ENCODE data around the gene DPP10.
"Not testable (repeated sequence)": the region's sequence is repeated elsewhere in the genome, so short reads cannot be mapped to it uniquely, and the experiment has no call there.

DPP10 gene

GRCh38 chr2:114968748-114969400 lies 526.4 kb downstream of the DPP10 start:
- Histone ChIP-seq H3K4me1 (ENCODE audit: control insufficient read depth, insufficient read depth, low read length) (no peaks in the 10 kb centered on the region), H3K27ac (ENCODE audit: extremely low read depth, low read depth, low read length) (no peak overlapping the region), H3K4me3 (ENCODE audit: low read depth, low read length) (no peak overlapping the region), H3K9me3 (ENCODE audit: control insufficient read depth, insufficient read depth, low read depth, low read length) (no peaks in the 10 kb centered on the region), H3K36me3 (ENCODE audit: control insufficient read depth in 2 of 2, insufficient read depth in 1 of 2, low read length in 2 of 2) (no peaks in the 10 kb centered on the region)
- TF ChIP-seq ZNF843 (tag by site-specific recombination; IDR thresholded peaks at IDR 0.05) (no peak), BCL11A (tag by site-specific recombination; IDR thresholded peaks at IDR 0.05; ENCODE audit: low read depth) (no peak), ZNF362 (tag by site-specific recombination; IDR thresholded peaks at IDR 0.05) (no peak), ZEB2 (tag by site-specific recombination; IDR thresholded peaks at IDR 0.05) (no peak)
- TF ChIP-seq, protein P1, sequence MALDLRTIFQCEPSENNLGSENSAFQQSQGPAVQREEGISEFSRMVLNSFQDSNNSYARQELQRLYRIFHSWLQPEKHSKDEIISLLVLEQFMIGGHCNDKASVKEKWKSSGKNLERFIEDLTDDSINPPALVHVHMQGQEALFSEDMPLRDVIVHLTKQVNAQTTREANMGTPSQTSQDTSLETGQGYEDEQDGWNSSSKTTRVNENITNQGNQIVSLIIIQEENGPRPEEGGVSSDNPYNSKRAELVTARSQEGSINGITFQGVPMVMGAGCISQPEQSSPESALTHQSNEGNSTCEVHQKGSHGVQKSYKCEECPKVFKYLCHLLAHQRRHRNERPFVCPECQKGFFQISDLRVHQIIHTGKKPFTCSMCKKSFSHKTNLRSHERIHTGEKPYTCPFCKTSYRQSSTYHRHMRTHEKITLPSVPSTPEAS (tag by site-specific recombination; IDR thresholded peaks at IDR 0.05): no peak
- TF ChIP-seq, protein P2, sequence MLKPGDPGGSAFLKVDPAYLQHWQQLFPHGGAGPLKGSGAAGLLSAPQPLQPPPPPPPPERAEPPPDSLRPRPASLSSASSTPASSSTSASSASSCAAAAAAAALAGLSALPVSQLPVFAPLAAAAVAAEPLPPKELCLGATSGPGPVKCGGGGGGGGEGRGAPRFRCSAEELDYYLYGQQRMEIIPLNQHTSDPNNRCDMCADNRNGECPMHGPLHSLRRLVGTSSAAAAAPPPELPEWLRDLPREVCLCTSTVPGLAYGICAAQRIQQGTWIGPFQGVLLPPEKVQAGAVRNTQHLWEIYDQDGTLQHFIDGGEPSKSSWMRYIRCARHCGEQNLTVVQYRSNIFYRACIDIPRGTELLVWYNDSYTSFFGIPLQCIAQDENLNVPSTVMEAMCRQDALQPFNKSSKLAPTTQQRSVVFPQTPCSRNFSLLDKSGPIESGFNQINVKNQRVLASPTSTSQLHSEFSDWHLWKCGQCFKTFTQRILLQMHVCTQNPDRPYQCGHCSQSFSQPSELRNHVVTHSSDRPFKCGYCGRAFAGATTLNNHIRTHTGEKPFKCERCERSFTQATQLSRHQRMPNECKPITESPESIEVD (tag by site-specific recombination; IDR thresholded peaks at IDR 0.05): no peak
- ChIA-PET CTCF (interaction anchor here (0.7 kb wide), 1 partner anchor 156 kb away, joined by 3 read pairs; no protein-coding TSS in a partner anchor), POLR2A (no interaction called here)

GRCh38 chr2:115004321-115004720 lies 561.9 kb downstream of the DPP10 start:
- H3K36me3 ChIP-seq (ENCODE audit: control insufficient read depth in 2 of 2, insufficient read depth in 1 of 2, low read length in 2 of 2): not testable (repeated sequence)

DNA sequence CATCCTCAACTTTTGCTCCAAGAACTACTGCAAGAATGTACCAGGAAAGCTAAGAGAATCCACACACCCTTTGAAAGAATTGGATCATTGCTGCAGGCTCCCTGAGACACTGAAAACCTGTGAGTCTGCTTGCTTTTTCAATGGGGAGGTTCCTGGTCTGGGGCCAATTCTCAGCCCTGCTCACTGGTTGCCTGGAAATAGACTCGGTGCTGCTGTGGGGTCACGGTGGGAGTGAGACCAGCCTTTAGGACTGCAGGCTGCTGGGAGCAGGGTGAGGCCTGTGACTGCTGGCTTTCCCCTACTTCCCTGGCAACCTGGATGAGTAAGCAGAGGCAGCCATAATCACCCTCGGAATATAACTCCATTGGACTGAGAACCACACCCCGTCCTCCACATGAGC lies 569.3 kb downstream of the DPP10 start:
- Histone ChIP-seq H3K27ac (ENCODE audit: extremely low read depth, low read depth, low read length) (no peak overlapping the region), H3K36me3 (ENCODE audit: control insufficient read depth in 2 of 2, insufficient read depth in 1 of 2, low read length in 2 of 2) (no peaks in the 10 kb centered on the region), H3K4me1 (ENCODE audit: control insufficient read depth, insufficient read depth, low read length) (no peaks in the 10 kb centered on the region), H3K9me3 (ENCODE audit: control insufficient read depth, insufficient read depth, low read depth, low read length) (no peaks in the 10 kb centered on the region), H3K4me3 (ENCODE audit: low read depth, low read length) (no peak overlapping the region)
- POLR2A ChIA-PET: no interaction called here
- CTCF ChIA-PET: no interaction called here
- TF ChIP-seq ZXDB (tag by site-specific recombination; IDR thresholded peaks at IDR 0.05) (no peak), ZNF394 (tag by site-specific recombination; IDR thresholded peaks at IDR 0.05; ENCODE audit: borderline replicate concordance) (no peak), ZNF214 (tag by site-specific recombination; IDR thresholded peaks at IDR 0.05; ENCODE audit: borderline replicate concordance) (no peak), SCRT2 (tag by site-specific recombination; IDR thresholded peaks at IDR 0.05) (no peak), SALL2 (tag by site-specific recombination; IDR thresholded peaks at IDR 0.05; ENCODE audit: borderline replicate concordance) (no peak), ZNF169 (tag by site-specific recombination; IDR thresholded peaks at IDR 0.05) (no peak), ZNF76 (tag by site-specific recombination; IDR thresholded peaks at IDR 0.05; ENCODE audit: borderline replicate concordance, low read depth) (no peak), ZNF292 (tag by site-specific recombination; IDR thresholded peaks at IDR 0.05; ENCODE audit: borderline replicate concordance, low read depth) (no peak), ZNF529 (tag by site-specific recombination; IDR thresholded peaks at IDR 0.05; ENCODE audit: insufficient replicate concordance) (no peak), CTCF (tag by site-specific recombination; IDR thresholded peaks at IDR 0.05) (no peak), ZNF335 (tag by site-specific recombination; conservative IDR thresholded peaks at IDR 0.05) (no peak), ZNF366 (tag by site-specific recombination; conservative IDR thresholded peaks at IDR 0.05) (no peak)
- TF ChIP-seq, protein P3, sequence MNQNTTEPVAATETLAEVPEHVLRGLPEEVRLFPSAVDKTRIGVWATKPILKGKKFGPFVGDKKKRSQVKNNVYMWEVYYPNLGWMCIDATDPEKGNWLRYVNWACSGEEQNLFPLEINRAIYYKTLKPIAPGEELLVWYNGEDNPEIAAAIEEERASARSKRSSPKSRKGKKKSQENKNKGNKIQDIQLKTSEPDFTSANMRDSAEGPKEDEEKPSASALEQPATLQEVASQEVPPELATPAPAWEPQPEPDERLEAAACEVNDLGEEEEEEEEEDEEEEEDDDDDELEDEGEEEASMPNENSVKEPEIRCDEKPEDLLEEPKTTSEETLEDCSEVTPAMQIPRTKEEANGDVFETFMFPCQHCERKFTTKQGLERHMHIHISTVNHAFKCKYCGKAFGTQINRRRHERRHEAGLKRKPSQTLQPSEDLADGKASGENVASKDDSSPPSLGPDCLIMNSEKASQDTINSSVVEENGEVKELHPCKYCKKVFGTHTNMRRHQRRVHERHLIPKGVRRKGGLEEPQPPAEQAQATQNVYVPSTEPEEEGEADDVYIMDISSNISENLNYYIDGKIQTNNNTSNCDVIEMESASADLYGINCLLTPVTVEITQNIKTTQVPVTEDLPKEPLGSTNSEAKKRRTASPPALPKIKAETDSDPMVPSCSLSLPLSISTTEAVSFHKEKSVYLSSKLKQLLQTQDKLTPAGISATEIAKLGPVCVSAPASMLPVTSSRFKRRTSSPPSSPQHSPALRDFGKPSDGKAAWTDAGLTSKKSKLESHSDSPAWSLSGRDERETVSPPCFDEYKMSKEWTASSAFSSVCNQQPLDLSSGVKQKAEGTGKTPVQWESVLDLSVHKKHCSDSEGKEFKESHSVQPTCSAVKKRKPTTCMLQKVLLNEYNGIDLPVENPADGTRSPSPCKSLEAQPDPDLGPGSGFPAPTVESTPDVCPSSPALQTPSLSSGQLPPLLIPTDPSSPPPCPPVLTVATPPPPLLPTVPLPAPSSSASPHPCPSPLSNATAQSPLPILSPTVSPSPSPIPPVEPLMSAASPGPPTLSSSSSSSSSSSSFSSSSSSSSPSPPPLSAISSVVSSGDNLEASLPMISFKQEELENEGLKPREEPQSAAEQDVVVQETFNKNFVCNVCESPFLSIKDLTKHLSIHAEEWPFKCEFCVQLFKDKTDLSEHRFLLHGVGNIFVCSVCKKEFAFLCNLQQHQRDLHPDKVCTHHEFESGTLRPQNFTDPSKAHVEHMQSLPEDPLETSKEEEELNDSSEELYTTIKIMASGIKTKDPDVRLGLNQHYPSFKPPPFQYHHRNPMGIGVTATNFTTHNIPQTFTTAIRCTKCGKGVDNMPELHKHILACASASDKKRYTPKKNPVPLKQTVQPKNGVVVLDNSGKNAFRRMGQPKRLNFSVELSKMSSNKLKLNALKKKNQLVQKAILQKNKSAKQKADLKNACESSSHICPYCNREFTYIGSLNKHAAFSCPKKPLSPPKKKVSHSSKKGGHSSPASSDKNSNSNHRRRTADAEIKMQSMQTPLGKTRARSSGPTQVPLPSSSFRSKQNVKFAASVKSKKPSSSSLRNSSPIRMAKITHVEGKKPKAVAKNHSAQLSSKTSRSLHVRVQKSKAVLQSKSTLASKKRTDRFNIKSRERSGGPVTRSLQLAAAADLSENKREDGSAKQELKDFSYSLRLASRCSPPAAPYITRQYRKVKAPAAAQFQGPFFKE (tag by site-specific recombination; IDR thresholded peaks at IDR 0.05; ENCODE audit: borderline replicate concordance): no peak

More at GRCh38 chr2:115004321-115004720, 561.9 kb downstream of the DPP10 start:
- H3K4me1 ChIP-seq (ENCODE audit: control insufficient read depth, insufficient read depth, low read length); H3K4me3 ChIP-seq (ENCODE audit: low read depth, low read length); CTCF ChIA-PET; POLR2A ChIA-PET; H3K27ac ChIP-seq (ENCODE audit: extremely low read depth, low read depth, low read length); H3K9me3 ChIP-seq (ENCODE audit: control insufficient read depth, insufficient read depth, low read depth, low read length): not testable (repeated sequence)
